Kidney (tissue), 14 donors: ENCODE data around the gene DNASE1L3. TPM values are rescaled to one million over a fixed set of nuclear protein-coding genes. Genes with fewer than 3 reads are reported as not detected.

ENCODE experiments used
- DNase-seq, 5 donors: peaks; one replicate each; pipeline ENCODE4 v3.0.0-alpha.2; 2013 to 2020
- FAIRE-seq: peaks from 2 replicates; lab custom pipeline; 2012; peaks lifted over from hg19 to GRCh38; lab: Jason Lieb, UNC
- H3K27ac ChIP-seq, 2 donors: one replicate each; pipeline ENCODE4 v1.7.0; 2013; ENCODE audit warnings: low read depth in 2 of 2, low read length in 2 of 2, inconsistent platforms in 1 of 2
- H3K27me3 ChIP-seq: one replicate; pipeline ENCODE4 v1.7.1; 2013; ENCODE audit warnings: low read length, inconsistent platforms; ENCODE audit not compliant: control insufficient read depth, insufficient read depth
- H3K36me3 ChIP-seq, 3 donors: one replicate each; pipeline versions ENCODE4 v1.7.0 to v1.7.1; 2013; ENCODE audit warnings: low read length in 3 of 3, control low read depth in 1 of 3, inconsistent platforms in 1 of 3; ENCODE audit not compliant: insufficient read depth in 3 of 3, control insufficient read depth in 2 of 3
- H3K4me1 ChIP-seq, 3 donors: one replicate each; pipeline versions ENCODE4 v1.7.0 to v1.7.1; 2013; ENCODE audit warnings: low read length in 3 of 3, inconsistent platforms in 1 of 3, low read depth in 1 of 3; ENCODE audit not compliant: control insufficient read depth in 2 of 3, insufficient read depth in 2 of 3
- H3K4me3 ChIP-seq, 3 donors: one replicate each; pipeline versions ENCODE4 v1.7.0 to v1.8.1; 2013; ENCODE audit warnings: low read length in 3 of 3, control low read depth in 1 of 3, inconsistent platforms in 1 of 3
- H3K9ac ChIP-seq, 3 donors: one replicate each; pipeline versions ENCODE4 v1.7.0 to v1.7.1; 2013; ENCODE audit warnings: low read length in 3 of 3, control low read depth in 1 of 3, inconsistent platforms in 1 of 3
- H3K9me3 ChIP-seq, 3 donors: one replicate each; pipeline versions ENCODE4 v1.7.0 to v1.7.1; 2013; ENCODE audit warnings: low read length in 3 of 3, control low read depth in 1 of 3, inconsistent platforms in 1 of 3; ENCODE audit not compliant: control insufficient read depth in 2 of 3, insufficient read depth in 1 of 3
- CTCF ChIP-seq: IDR thresholded peaks from 3 replicates; pipeline ENCODE4 v1.5.1; 2012; ENCODE audit warnings: mild to moderate bottlenecking, moderate library complexity, borderline replicate concordance; ENCODE audit not compliant: insufficient read depth; ENCODE audit errors: extremely low read depth
- intact Hi-C: fragments of 100-400 bp; cut with DNase I; formaldehyde crosslinking; loops from one replicate; pipeline ENCODE4 v1.11.1; 2022
- polyA plus RNA-seq: library from polyadenylated mRNA; stranded (reverse); fragments of 350-450 nt; fragmentation: Illumina TruSeq; extraction: RNeasy Lipid Tissue Mini Kit (QIAGEN cat#74804); gene quantifications from one replicate; pipeline ENCODE4 v1.2.3, GENCODE V29; 2014; ENCODE audit warnings: low read depth, low replicate concordance; ENCODE audit not compliant: insufficient read depth
- total RNA-seq: library from RNA; stranded (reverse); fragmentation: NEBNext Ultra II Directional; extraction: Animal tissue kit (Norgen Biotek cat#: 25700); gene quantifications from one replicate; pipeline ENCODE4 v1.2.1, GENCODE V29; 2021
- donor health status: control.
- donor health status: control.
- donor health status: control.
- donor health status: control.
- donor health status: control.
- donor health status: DM: yes; HTN: yes; CAD: no.
- donor health status: Normal renal cell carcinoma (clear cell type).

DNASE1L3 gene
- total and polyA plus RNA-seq, 2 donors from 2014 or later: 24.9 to 27.5 TPM

- TF ChIP-seq CTCF: no peak
- Histone ChIP-seq H3K9ac (no peak overlapping the region), H3K36me3 (no peaks in the 10 kb centered on the region), H3K4me3 (no peak overlapping the region), H3K27me3 (no peaks in the 10 kb centered on the region), H3K4me1 (peaks cover 0 to 6% (median 0%) of the 10 kb centered on the region in 3 donors), H3K27ac (peak overlapping the region in 1 of 2 donors; percentile 6), H3K9me3 (no peaks in the 10 kb centered on the region)
- intact Hi-C loops: no loop called here
- DNase-seq: no peak
- no peak for FAIRE-seq
These were observed 10.6 kb downstream of the DNASE1L3 start for GRCh38 chr3:58200121-58200709.

- DNase-seq: no peak
- no peaks in the 10 kb centered on the region for H3K9me3 ChIP-seq
- peak overlapping the region in 1 of 2 donors; percentile 65 for H3K27ac ChIP-seq
- H3K36me3 ChIP-seq: no peaks in the 10 kb centered on the region
- peaks cover 0 to 6% (median 0%) of the 10 kb centered on the region in 3 donors for H3K4me1 ChIP-seq
- intact Hi-C loops: no loop called here
- no peak overlapping the region for H3K9ac ChIP-seq
- H3K27me3 ChIP-seq: no peaks in the 10 kb centered on the region
- TF ChIP-seq CTCF: no peak
- H3K4me3 ChIP-seq: no peak overlapping the region
- no peak for FAIRE-seq
These were observed 12.0 kb downstream of the DNASE1L3 start for GRCh38 chr3:58198804-58199203.

GRCh38 chr3:58198362-58198761, 12.4 kb downstream of the DNASE1L3 start:
- Histone ChIP-seq H3K27me3 (no peaks in the 10 kb centered on the region), H3K36me3 (no peaks in the 10 kb centered on the region), H3K9me3 (no peaks in the 10 kb centered on the region), H3K9ac (no peak overlapping the region), H3K4me1 (peaks cover 0 to 6% (median 0%) of the 10 kb centered on the region in 3 donors), H3K4me3 (no peak overlapping the region), H3K27ac (peak overlapping the region in 1 of 2 donors; percentile 65)
- no peak for TF ChIP-seq CTCF
- FAIRE-seq: no peak
- no peak for DNase-seq
- intact Hi-C loops: no loop called here

GRCh38 chr3:58197588-58197987, 13.2 kb downstream of the DNASE1L3 start:
- no peak for DNase-seq
- Histone ChIP-seq H3K4me1 (peaks cover 0 to 6% (median 0%) of the 10 kb centered on the region in 3 donors), H3K36me3 (no peaks in the 10 kb centered on the region), H3K9ac (no peak overlapping the region), H3K9me3 (no peaks in the 10 kb centered on the region), H3K4me3 (no peak overlapping the region), H3K27me3 (no peaks in the 10 kb centered on the region), H3K27ac (peak overlapping the region in 1 of 2 donors; percentile 65)
- no peak for FAIRE-seq
- TF ChIP-seq CTCF: no peak
- intact Hi-C loops: no loop called here
